ENCODE measurements around the gene ASIC5. TPM values are rescaled to one million over a fixed set of nuclear protein-coding genes. Genes with fewer than 3 reads are reported as not detected.

ASIC5 gene
- total and polyA plus RNA-seq, 2 of the 4 experiments (the other 2 are of a cell fraction): not detected

- no CpG with 5 or more reads among the region's 4 CpGs for WGBS, 2 experiments (ENCODE audit: extremely low coverage in 2 of 2, insufficient read length in 1 of 2)
- dilution Hi-C loops (cut with HindIII; ENCODE audit: low sequenced_read_pairs, unreplicated experiment) (no loop called here), intact Hi-C loops (cut with micrococcal nuclease) (loop anchor here (10.0 kb wide), 2 partner anchors 797 to 967 kb away; no protein-coding TSS in a partner anchor), in situ Hi-C loops (cut with MboI; ENCODE audit: low sequenced_read_pairs) (loop anchor here (10.0 to 25.0 kb wide), 3 partner anchors 337 to 969 kb away; no protein-coding TSS in a partner anchor)
- Histone ChIP-seq H2AFZ (replicated peaks; ENCODE audit: low read length, poor library complexity) (no peak overlapping the region), H3K27me3 (ENCODE audit: control insufficient read depth, insufficient read depth, low read length) (no peaks in the 10 kb centered on the region), H2AK9ac (replicated peaks; ENCODE audit: low read depth, low read length, poor library complexity) (no peak overlapping the region), H3K36me3 (ENCODE audit: control insufficient read depth, insufficient read depth, low read length) (peaks cover 5% of the 10 kb centered on the region; the same call in 1 of the 2 replicates), H3K4me3 (ENCODE audit: insufficient read depth, low read depth, low read length) (no peak overlapping the region), H3K23ac (ENCODE audit: low read depth, low read length) (no peak overlapping the region), H3K9me3 (ENCODE audit: control insufficient read depth, insufficient read depth, low read length) (no peaks in the 10 kb centered on the region), H3K79me1 (ENCODE audit: low read depth in 1 of 2, low read length in 2 of 2) (no peaks in the 10 kb centered on the region), H3K9me1 (ENCODE audit: insufficient read depth, low read length) (no peaks in the 10 kb centered on the region), H4K20me1 (ENCODE audit: insufficient read depth, low read length) (no peaks in the 10 kb centered on the region), H3K9ac (ENCODE audit: low read depth, low read length) (no peak overlapping the region), H3K18ac (ENCODE audit: low read depth, low read length) (no peak overlapping the region), H3K4ac (ENCODE audit: low read depth, low read length) (no peak overlapping the region), H4K8ac (ENCODE audit: low read depth in 2 of 2, low read length in 2 of 2) (no peak overlapping the region), H3K14ac (replicated peaks; ENCODE audit: low read depth, low read length) (no peak overlapping the region), H3K4me1 (ENCODE audit: control insufficient read depth, insufficient read depth, low read length) (peaks cover 7% of the 10 kb centered on the region), H2BK20ac (ENCODE audit: low read depth, low read length) (no peak overlapping the region), H2BK5ac (ENCODE audit: low read depth, low read length, poor library complexity, severe bottlenecking) (no peak overlapping the region), H3K56ac (ENCODE audit: extremely low read depth, insufficient read depth, low read length) (no peak overlapping the region), H2BK15ac (ENCODE audit: low read depth, low read length) (no peak overlapping the region), H2AK5ac (ENCODE audit: low read depth, low read length) (no peak overlapping the region), H4K91ac (ENCODE audit: insufficient read depth, low read depth, low read length) (no peak overlapping the region), H3K27ac (ENCODE audit: insufficient read depth, low read length) (no peak overlapping the region), H3K4me2 (ENCODE audit: low read depth, low read length) (no peak overlapping the region), H2BK120ac (ENCODE audit: low read depth, low read length) (no peak overlapping the region), H4K5ac (ENCODE audit: low read depth, low read length) (no peak overlapping the region)
- DNase-seq (no peak), ATAC-seq (ENCODE audit: low read depth) (no peak)
- ChIA-PET CTCF (interaction anchor here (1.0 kb wide), 3 partner anchors 172 to 377 kb away, joined by 3 read pairs; partner anchors contain the start of gene CTSO), POLR2A (ENCODE audit: unreplicated experiment) (no interaction called here)
- TF ChIP-seq MAZ (IDR thresholded peaks at IDR 0.05; ENCODE audit: borderline replicate concordance, low read depth, low read length): no peak
- no peak for TF ChIP-seq MAFK (IDR thresholded peaks at IDR 0.05; ENCODE audit: low read depth, low read length)
- no peak for TF ChIP-seq BHLHE40 (IDR thresholded peaks at IDR 0.05; ENCODE audit: low read depth, low read length)
- no peak for TF ChIP-seq CTCF (conservative IDR thresholded peaks at IDR 0.05; ENCODE audit: low read depth, low read length)
- TF ChIP-seq RAD21 (IDR thresholded peaks at IDR 0.05; ENCODE audit: low read length): no peak
- TF ChIP-seq RCOR1 (IDR thresholded peaks at IDR 0.05; ENCODE audit: insufficient replicate concordance, low read length): no peak
- no peak for TF ChIP-seq CHD1 (IDR thresholded peaks at IDR 0.05; ENCODE audit: low read depth, low read length)
- no peak for TF ChIP-seq CEBPB (IDR thresholded peaks at IDR 0.05; ENCODE audit: low read depth, low read length)
- TF ChIP-seq SMC3 (IDR thresholded peaks at IDR 0.05; ENCODE audit: low read depth, low read length): no peak
- no peak for TF ChIP-seq ELK1 (IDR thresholded peaks at IDR 0.05; ENCODE audit: borderline replicate concordance, low read depth, low read length)
- no peak for TF ChIP-seq RFX5 (IDR thresholded peaks at IDR 0.05; ENCODE audit: low read depth, low read length)
- no peak for TF ChIP-seq POLR2A (IDR thresholded peaks at IDR 0.05; ENCODE audit: low read depth, low read length)
- no TSS peak for BruUV-seq (replicated peaks)
Measured at GRCh38 chr4:155781249-155781831, 84.7 kb downstream of the ASIC5 start.
